ENCODE results near the gene ASPG. TPM values are rescaled to one million over a fixed set of nuclear protein-coding genes. Genes with fewer than 3 reads are reported as not detected.

Gene ASPG
- total RNA-seq, 1 donor from 2014 or later = 1.2 TPM

DNA sequence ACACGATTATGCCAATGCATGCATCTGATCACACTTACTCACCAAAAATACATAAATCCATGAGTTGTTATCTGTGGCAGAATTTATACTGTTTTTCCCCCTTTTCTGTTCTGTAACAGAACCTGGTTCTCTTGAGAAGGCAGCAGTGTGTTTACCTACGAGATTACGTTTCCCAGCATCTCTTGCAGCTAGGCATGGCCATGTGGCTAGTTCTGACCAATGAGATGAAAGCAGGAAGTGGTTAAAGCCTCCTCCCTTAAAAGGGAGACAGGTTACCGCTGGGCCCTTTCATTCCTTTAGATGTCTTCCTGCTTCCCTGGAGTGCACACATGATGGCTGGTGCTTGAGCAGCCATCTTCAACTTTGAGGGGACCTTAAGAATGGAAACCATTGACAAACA lies 11.7 kb upstream of the ASPG start:
- no peaks in the 10 kb centered on the region for H3F3A ChIP-seq (ENCODE audit: low read depth)
- H3K9ac ChIP-seq = no peak overlapping the region
- TF ChIP-seq, protein P1, sequence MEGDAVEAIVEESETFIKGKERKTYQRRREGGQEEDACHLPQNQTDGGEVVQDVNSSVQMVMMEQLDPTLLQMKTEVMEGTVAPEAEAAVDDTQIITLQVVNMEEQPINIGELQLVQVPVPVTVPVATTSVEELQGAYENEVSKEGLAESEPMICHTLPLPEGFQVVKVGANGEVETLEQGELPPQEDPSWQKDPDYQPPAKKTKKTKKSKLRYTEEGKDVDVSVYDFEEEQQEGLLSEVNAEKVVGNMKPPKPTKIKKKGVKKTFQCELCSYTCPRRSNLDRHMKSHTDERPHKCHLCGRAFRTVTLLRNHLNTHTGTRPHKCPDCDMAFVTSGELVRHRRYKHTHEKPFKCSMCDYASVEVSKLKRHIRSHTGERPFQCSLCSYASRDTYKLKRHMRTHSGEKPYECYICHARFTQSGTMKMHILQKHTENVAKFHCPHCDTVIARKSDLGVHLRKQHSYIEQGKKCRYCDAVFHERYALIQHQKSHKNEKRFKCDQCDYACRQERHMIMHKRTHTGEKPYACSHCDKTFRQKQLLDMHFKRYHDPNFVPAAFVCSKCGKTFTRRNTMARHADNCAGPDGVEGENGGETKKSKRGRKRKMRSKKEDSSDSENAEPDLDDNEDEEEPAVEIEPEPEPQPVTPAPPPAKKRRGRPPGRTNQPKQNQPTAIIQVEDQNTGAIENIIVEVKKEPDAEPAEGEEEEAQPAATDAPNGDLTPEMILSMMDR (IDR thresholded peaks at IDR 0.05) = no peak
- no peak for TF ChIP-seq EZH2 (IDR thresholded peaks at IDR 0.05)
- TF ChIP-seq EZH2phosphoT487 (IDR thresholded peaks at IDR 0.05) = no peak
- peaks cover 9% of the 10 kb centered on the region for H3K9me3 Mint-ChIP-seq
- H3K27me3 Mint-ChIP-seq (ENCODE audit: insufficient read depth, low read depth) = peaks cover 8% of the 10 kb centered on the region
- no peak overlapping the region for H3K4me2 ChIP-seq
- H3K79me2 ChIP-seq (ENCODE audit: low read depth) = no peaks in the 10 kb centered on the region
- H3K27ac Mint-ChIP-seq = no peak overlapping the region
- no peak overlapping the region for H3K4me3 ChIP-seq
- H3K27ac ChIP-seq = no peak overlapping the region
- DNase-seq (ENCODE audit: low spot score) = no peak
- no peak overlapping the region for H3K4me3 Mint-ChIP-seq
- H3K4me1 ChIP-seq = no peaks in the 10 kb centered on the region
- no peaks in the 10 kb centered on the region for H3K36me3 Mint-ChIP-seq
- H3K9me3 ChIP-seq (ENCODE audit: low read depth) = no peaks in the 10 kb centered on the region
- H3K4me1 Mint-ChIP-seq = peaks cover 4% of the 10 kb centered on the region
- H2AFZ ChIP-seq (replicated peaks) = no peak overlapping the region
- H3K36me3 ChIP-seq = no peaks in the 10 kb centered on the region
- no peaks in the 10 kb centered on the region for H4K20me1 ChIP-seq (ENCODE audit: low read depth)
- no peaks in the 10 kb centered on the region for H3K27me3 ChIP-seq

DNA sequence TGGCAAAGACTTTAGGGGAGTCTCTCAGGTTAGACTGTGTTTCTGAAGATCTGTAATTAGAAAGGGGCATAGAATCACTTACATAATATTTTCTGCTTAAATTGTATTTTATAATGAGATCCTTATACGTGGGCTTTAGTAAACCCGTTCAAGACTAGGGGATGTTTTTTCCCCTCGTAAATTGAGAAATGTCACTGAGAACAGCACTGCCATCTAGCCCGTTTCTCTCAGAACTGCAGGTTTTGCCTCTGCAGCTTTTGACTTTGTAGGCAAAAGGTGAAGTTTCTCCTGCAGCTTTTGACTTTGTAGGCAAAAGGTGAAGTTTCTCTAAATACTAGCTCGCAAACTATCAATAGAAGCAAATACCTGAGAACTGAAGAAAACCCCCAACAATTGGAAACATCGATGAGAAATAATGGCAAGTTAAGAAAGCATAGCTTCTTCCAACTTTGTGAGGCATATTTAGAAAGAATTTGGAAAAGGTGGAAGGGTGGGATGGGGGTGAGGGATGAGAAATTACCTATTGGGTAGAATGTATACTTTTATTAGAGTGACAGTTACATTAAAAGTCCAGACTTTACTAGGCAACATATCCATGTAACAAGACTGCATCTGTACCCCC lies 9.9 kb upstream of the ASPG start:
- Mint-ChIP-seq H3K36me3 (no peaks in the 10 kb centered on the region), H3K4me1 (peaks cover 4% of the 10 kb centered on the region), H3K4me3 (no peak overlapping the region), H3K9me3 (peaks cover 9% of the 10 kb centered on the region), H3K27me3 (ENCODE audit: insufficient read depth, low read depth) (peaks cover 7% of the 10 kb centered on the region), H3K27ac (no peak overlapping the region)
- H3F3A ChIP-seq (ENCODE audit: low read depth) = no peaks in the 10 kb centered on the region
- no peak overlapping the region for H3K4me3 ChIP-seq
- no peaks in the 10 kb centered on the region for H3K79me2 ChIP-seq (ENCODE audit: low read depth)
- no peak for TF ChIP-seq EZH2phosphoT487 (IDR thresholded peaks at IDR 0.05)
- TF ChIP-seq, protein P1 (IDR thresholded peaks at IDR 0.05) = peak; percentile 62
- no peak for TF ChIP-seq EZH2 (IDR thresholded peaks at IDR 0.05)
- H3K4me2 ChIP-seq = no peak overlapping the region
- H3K27me3 ChIP-seq = no peaks in the 10 kb centered on the region
- no peak for DNase-seq (ENCODE audit: low spot score)
- H3K4me1 ChIP-seq = no peaks in the 10 kb centered on the region
- H3K9me3 ChIP-seq (ENCODE audit: low read depth) = no peaks in the 10 kb centered on the region
- H3K27ac ChIP-seq = no peak overlapping the region
- H4K20me1 ChIP-seq (ENCODE audit: low read depth) = no peaks in the 10 kb centered on the region
- no peak overlapping the region for H3K9ac ChIP-seq
- H3K36me3 ChIP-seq = no peaks in the 10 kb centered on the region
- no peak overlapping the region for H2AFZ ChIP-seq (replicated peaks)

DNA sequence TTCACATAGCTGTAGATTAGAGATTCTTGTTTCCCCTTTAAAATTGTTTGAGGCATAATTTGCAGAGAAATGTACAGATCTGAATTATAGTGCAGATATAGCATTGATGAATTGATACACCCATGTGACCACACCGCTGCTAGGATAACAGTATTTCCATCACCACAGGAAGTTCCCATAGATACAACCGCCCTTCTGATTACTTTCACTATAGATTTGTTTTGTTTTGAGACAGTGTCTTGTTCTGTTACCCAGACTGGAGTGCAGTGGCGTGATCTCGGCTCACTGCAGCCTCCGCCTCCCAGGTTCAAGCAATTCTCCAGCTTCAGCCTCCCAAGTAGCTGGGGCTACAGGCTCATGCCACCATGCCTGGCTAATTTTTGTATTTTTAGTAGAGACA lies 8.8 kb upstream of the ASPG start:
- no peaks in the 10 kb centered on the region for H3K36me3 Mint-ChIP-seq
- no peak overlapping the region for H3K4me3 Mint-ChIP-seq
- Histone ChIP-seq H3K9ac (no peak overlapping the region), H2AFZ (replicated peaks) (no peak overlapping the region), H3K27ac (no peak overlapping the region), H3F3A (ENCODE audit: low read depth) (no peaks in the 10 kb centered on the region), H3K36me3 (no peaks in the 10 kb centered on the region), H3K4me2 (no peak overlapping the region), H4K20me1 (ENCODE audit: low read depth) (no peaks in the 10 kb centered on the region), H3K9me3 (ENCODE audit: low read depth) (no peaks in the 10 kb centered on the region), H3K79me2 (ENCODE audit: low read depth) (no peaks in the 10 kb centered on the region), H3K4me3 (no peak overlapping the region), H3K27me3 (no peaks in the 10 kb centered on the region), H3K4me1 (no peaks in the 10 kb centered on the region)
- peaks cover 6% of the 10 kb centered on the region for H3K9me3 Mint-ChIP-seq
- no peak overlapping the region for H3K27ac Mint-ChIP-seq
- peaks cover 4% of the 10 kb centered on the region for H3K27me3 Mint-ChIP-seq (ENCODE audit: insufficient read depth, low read depth)
- TF ChIP-seq EZH2 (IDR thresholded peaks at IDR 0.05) = no peak
- no peak for DNase-seq (ENCODE audit: low spot score)
- H3K4me1 Mint-ChIP-seq = peaks cover 4% of the 10 kb centered on the region

DNA sequence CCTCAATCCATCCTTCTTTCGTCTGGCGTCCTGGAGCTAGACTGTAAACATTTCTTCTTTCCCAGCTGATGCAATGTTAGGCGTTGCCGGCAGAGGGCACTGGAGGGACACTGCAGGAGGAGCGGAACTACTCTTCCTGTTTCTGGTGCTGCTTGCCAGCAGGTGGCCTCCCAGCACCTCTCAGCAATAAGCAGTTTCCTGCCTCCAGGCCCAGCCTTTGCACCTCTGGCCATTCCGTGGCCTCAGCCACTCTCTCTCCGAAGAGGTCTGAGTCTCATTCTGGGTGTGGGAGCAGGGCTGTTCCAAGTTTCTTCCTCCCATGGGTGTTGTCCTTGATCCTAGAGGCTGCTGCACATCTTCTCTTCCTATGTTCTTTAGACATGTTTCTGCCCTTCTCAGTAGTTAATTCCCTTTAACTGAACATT lies 7.5 kb upstream of the ASPG start:
- H3K27me3 Mint-ChIP-seq (ENCODE audit: insufficient read depth, low read depth) = peaks cover 6% of the 10 kb centered on the region
- H3K36me3 Mint-ChIP-seq = no peaks in the 10 kb centered on the region
- Histone ChIP-seq H3K4me1 (no peaks in the 10 kb centered on the region), H3K4me3 (no peak overlapping the region), H3K9ac (no peak overlapping the region), H3F3A (ENCODE audit: low read depth) (no peaks in the 10 kb centered on the region), H3K27ac (no peak overlapping the region), H3K27me3 (no peaks in the 10 kb centered on the region), H4K20me1 (ENCODE audit: low read depth) (no peaks in the 10 kb centered on the region), H3K9me3 (ENCODE audit: low read depth) (no peaks in the 10 kb centered on the region), H2AFZ (replicated peaks) (no peak overlapping the region), H3K79me2 (ENCODE audit: low read depth) (no peaks in the 10 kb centered on the region), H3K36me3 (no peaks in the 10 kb centered on the region), H3K4me2 (no peak overlapping the region)
- H3K9me3 Mint-ChIP-seq = peaks cover 2% of the 10 kb centered on the region
- H3K4me3 Mint-ChIP-seq = no peak overlapping the region
- DNase-seq (ENCODE audit: low spot score) = peak; percentile 91
- TF ChIP-seq, protein P1 (IDR thresholded peaks at IDR 0.05) = peak; percentile 100
- no peak for TF ChIP-seq EZH2 (IDR thresholded peaks at IDR 0.05)
- H3K27ac Mint-ChIP-seq = no peak overlapping the region
- peaks cover 4% of the 10 kb centered on the region for H3K4me1 Mint-ChIP-seq

All from neural progenitor cell (in vitro differentiated cells).